GM21619 (cell line): Measurements from ENCODE around the gene SCGB1D4.
"Not testable (repeated sequence)": the region's sequence is repeated elsewhere in the genome, so short reads cannot be mapped to it uniquely, and the experiment has no call there.

Source experiments
- ATAC-seq: cut with Tn5 transposase; IDR thresholded peaks from one replicate; pipeline ENCODE4 v1.9.1; 2021; ENCODE audit not compliant: unreplicated experiment

The SCGB1D4 gene, protein sequence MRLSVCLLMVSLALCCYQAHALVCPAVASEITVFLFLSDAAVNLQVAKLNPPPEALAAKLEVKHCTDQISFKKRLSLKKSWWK

GRCh38 chr11:62298975-62299374 is at the start of gene SCGB1D4:
SCGB1D4 (minus strand) TSS chr11:62299075; CDS start chr11:62299010, 65 bp downstream.
- ATAC-seq = no peak

DNA sequence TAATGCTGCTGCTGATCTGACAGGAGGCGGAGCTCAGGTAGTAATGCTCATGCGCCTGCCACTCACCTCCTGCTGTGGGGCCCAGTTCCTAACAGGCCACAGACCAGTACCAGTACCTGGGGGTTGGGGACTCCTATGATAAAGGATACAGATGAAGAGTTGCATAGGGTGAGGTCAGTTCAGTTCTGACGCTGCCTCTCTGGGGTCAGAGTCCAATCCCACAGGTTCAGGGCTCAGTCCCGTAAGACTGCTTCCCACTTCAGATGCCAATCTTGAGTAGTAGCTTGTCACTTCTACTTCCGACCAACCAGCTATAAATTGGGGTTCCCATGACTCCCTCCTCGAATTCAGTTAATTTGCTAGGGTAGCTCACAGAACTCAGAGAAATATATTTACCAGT is 47.0 kb upstream of the SCGB1D4 start:
- no peak for ATAC-seq

DNA sequence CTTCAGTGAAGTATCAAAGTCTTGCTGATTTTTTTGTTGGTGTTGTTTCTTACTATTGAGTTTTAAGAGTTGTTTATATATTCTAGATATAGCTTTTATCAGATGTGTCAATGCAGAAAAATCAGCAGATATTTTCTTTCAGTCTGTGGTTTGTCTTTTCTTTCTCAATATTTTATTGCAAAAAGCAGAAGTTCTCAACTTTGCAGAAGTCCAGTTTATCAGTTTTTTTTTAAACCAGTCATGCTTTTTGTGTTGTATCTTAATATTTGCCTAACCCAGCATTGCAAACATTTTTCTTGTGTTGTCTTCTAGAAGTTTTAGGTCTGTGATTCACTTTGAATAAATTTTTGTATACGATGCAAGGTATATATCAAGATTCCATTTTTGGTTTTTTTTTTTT is 45.3 kb upstream of the SCGB1D4 start:
- no peak for ATAC-seq

GRCh38 chr11:62343646-62344190 is 44.8 kb upstream of the SCGB1D4 start:
- not testable (repeated sequence) for ATAC-seq

DNA sequence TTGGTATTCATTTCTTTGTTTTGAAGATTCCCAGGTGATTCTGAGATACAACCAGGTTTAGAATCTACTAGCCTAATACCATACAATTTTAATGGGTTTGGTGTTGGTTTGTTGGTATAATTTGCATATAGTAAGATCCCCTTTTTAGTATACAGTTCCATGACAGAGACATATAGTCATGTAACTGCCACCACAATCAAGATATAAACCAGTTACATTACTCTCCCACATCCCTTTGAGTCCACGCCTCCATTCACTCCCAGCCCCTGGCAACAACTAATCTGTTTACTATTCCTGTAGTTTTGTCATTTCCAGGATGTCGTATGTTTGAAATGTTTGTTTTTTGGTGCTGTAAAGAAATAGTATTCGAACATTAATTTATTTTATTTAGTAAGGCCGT is 42.7 kb upstream of the SCGB1D4 start:
- ATAC-seq = no peak

DNA sequence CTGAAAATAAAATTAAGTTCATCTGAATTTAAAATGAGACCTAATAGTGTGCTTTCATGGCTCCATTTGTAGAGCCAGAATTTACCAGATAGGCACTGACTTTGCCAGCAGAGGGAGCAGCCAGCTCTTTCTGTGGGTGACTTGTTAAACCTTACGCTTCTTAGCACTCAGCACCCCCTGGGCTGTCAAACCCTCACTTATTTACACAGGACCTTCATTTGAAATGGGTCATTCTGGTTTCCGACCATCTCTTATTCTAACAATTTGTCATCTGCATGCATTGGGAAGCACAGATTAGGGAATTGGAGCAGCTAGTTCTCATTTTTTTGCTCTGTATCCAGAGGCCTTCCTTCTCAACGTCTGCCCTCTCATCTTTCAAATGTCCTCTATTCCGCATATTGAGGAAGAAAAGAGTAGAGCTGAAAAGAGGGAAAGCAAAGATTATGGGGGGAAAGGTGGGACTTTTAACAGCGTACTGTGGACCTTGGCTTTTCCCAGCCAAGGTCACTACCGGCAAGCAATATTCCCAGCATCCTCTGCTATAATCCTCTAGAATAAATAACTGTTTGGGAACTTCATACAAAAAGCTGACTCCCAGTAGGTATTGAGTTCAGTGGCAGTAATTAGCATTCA is 41.5 kb upstream of the SCGB1D4 start:
- ATAC-seq = no peak

DNA sequence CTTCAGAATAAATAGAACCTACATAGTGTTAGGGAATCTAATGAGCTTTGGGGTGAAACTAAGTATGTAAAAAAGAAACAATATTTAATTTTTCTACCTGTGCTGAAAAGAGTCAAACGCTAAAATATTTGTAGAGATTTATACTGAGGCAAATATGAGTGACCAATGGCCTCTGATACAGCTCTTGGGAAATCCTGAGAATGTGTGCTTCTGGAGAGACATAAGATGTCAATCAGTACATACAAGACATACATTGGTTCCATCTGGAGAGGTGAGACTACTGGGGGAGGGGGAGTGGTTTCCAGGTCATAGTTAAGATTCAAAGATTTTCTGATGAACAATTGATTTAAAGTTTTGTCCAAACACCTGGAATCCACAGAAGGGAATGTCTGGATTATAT is 39.3 kb upstream of the SCGB1D4 start:
- ATAC-seq = no peak

GRCh38 chr11:62337303-62338181 is 38.7 kb upstream of the SCGB1D4 start, which contains the start of gene ASRGL1:
ASRGL1 (plus strand) TSS chr11:62337448; CDS start chr11:62337978, 530 bp downstream.
- ATAC-seq = no peak

DNA sequence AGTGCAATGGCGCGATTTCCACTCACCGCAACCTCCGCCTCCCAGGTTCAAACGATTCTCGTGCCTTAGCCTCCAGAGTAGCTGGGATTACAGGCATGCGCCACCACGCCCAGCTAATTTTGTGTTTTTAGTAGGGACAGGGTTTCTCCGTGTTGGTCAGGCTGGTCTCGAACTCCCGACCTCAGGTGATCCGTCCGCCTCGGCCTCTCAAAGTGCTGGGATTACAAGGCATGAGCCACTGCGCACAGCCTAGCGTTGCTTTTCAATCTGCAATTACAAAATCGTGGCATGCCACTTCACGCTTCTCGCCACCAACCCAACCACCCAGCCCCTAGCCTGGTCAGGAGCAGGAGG is 38.1 kb upstream of the SCGB1D4 start:
- not testable (repeated sequence) for ATAC-seq

DNA sequence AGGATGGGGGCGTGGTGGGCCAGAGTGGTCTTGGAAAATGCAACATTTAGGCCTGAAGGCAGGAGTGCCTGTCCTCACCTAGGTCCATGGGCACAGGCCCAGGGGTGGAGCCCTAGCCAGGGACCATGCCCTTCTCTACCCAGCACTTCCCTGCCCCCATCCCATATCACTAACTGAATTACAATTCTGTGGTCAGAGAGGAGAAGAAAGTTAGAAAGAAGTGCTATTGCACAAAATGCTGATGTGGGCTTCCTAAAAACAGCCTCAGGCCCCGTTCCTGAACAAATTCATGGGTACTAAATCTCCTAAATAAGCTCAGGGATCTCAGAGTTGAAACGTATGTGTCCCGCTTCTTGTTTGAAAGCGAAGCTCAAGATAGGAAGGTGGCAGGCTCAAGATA is 34.9 kb upstream of the SCGB1D4 start:
- no peak for ATAC-seq

- not testable (repeated sequence) for ATAC-seq
Measured at GRCh38 chr11:62331264-62331663, 32.4 kb upstream of the SCGB1D4 start.

- ATAC-seq = not testable (repeated sequence)
Measured at GRCh38 chr11:62327541-62327940, 28.7 kb upstream of the SCGB1D4 start.

- not testable (repeated sequence) for ATAC-seq
Measured at GRCh38 chr11:62326719-62327118, 27.8 kb upstream of the SCGB1D4 start.

GRCh38 chr11:62325781-62326180 is 26.9 kb upstream of the SCGB1D4 start:
- not testable (repeated sequence) for ATAC-seq

GRCh38 chr11:62324731-62325556 is 26.1 kb upstream of the SCGB1D4 start:
- no peak for ATAC-seq

DNA sequence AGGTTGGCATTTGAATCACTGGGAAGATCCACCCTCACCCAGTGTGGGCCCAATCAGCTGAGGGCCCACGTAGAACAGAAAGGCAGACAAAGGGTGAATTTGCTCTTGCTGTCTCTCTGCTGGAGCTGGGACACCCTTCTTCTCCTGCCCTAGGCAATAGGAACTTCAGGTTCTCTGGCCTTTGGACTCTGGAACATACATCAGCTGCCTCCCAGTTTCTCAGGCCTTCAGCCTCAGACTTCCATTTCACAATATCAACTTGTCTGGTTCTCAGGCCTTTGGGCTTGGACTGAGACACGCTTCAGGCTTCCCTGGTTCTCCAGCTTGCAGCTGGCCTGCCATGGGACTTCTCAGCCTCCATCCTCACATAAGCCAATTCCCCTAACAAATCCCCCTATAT is 23.6 kb upstream of the SCGB1D4 start:
- no peak for ATAC-seq

DNA sequence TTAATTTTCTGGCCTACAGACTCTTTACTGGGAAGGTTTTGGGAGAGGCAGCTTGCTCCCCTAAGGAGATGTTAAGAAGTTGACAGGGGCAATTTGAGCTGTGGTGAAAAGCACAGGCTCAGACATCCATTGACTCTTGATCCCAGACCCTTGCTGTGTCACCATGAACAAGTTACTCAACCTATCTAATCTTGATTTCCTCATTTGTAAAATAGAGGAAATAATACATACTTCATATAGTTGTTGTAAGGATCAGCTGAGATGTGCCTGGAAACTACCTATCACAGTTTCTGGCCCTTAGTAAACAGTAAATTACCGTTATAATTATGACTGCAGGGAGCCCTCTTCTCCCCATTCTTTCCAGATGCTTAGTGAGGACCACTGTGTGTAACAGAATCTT is 16.6 kb upstream of the SCGB1D4 start:
- no peak for ATAC-seq

DNA sequence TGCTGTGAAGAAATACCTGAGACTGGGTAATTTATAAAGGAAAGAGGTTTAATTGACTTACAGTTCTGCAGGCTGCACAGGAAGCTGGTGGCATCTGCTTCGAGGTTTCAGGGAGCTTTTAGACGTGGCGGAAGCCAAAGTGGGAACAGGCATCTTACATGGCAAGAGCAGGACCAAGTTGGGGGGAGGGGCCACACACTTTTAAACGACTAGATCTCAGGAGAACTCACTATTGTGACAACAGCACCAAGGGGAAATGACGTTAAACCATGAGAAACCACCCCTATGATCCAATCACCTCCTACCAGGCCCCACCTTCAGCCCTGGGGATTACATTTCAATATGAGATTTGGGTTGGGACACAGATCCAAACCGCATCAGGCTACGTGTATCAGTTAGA is 11.1 kb upstream of the SCGB1D4 start:
- no peak for ATAC-seq

DNA sequence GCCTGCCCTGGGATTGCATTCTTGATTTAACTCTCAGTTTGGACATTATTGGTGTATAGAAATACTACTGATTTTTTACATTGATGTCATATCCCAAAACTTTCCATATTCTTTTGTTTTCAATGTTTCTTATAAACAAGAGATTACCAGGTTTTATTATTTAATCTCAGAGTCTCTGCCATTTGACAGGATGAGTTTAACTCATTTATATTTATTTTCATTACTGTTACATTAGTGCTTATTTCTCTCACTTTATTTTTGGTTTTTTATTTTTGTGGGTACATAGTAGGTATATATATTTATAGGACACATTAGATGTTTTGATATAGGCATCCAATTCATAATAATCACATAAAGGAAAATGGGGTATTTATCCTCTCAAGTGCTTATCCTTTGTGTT is 9.1 kb upstream of the SCGB1D4 start:
- no peak for ATAC-seq

- no peak for ATAC-seq
Measured at GRCh38 chr11:62306227-62306626, 7.4 kb upstream of the SCGB1D4 start.

- no peak for ATAC-seq
Measured at GRCh38 chr11:62295504-62295903, 3.4 kb downstream of the SCGB1D4 start.
